Activated CD8-positive, alpha-beta memory T cell treated with anti-CD3 and anti-CD28 coated beads for 24 hours (primary cell): Measurements from ENCODE around the gene C3.
"Not testable (repeated sequence)": the region's sequence is repeated elsewhere in the genome, so short reads cannot be mapped to it uniquely, and the experiment has no call there.

Source experiments
- DNase-seq: peaks from one replicate; pipeline ENCODE4 v3.0.0-alpha.2; 2020

The C3 gene

DNA sequence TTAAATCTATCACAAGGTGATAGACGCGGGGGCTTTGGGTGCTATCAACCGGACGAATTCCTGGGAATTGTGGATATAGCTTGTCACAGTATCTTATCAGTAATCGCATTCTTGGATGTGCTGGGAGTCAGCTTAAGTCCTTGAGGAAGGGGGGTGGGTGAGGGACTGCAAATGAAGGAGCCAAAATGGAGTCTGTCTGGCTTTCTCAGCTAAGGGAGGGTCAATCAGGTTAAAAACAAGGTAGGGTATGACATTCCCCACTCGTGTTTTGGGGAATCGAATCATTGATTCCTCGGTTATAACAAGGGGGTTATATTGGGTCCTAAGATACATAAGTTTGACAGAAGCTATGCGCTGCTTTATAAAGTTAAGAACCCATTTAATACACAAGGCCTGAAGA is 64.1 kb downstream of the C3 start:
- DNase-seq, result not testable (repeated sequence)

DNA sequence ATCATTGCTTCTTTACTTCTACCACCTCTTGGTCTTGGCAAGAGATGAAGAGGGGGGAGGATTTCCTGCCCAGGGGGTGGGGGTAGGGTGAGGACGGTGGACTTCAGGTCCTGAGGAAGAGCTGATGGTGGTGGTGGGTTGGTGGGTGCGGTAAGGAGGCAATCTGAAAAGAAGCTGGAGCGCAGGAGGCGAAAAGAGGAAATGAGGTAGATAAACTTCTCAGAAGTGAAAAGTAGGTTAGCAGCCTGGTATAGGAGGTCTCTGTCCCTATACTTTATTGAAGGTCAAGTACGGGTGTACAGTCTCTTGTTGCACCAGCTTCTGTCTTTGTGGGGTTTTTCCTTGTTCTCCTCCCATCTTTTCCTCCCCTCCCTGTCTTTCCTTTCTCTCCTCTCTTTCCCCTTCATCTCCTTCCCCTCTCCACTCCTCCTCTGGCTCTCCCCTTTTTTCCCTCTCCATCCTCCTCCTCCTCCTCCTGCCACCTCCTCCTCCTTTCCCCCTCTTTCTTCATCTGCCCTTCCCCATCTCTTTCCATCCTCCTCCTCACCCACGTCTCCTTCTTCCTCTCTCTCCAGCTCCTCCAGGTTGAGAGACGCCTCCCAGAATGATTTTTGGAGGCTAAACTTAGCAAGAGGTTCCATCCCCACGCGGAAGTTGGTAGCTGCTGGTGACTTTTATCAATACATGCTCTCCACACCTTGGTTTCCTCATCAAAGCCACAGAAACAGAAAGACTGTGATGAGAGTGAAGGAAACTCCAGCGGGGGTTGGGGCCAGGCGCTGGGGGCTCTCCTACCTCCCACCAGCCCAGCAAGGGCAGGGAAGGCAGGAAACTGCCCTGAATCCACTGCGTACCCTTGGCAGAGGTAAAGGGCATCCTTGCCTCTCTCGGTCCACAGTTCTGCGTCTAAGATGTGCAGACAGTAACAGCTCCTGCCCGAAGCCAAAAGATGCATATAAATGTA is 65.8 kb downstream of the C3 start:
- peak; percentile 87 for DNase-seq

- no peak for DNase-seq
Observed at GRCh38 chr19:6652805-6653094, 67.7 kb downstream of the C3 start.

- no peak for DNase-seq
Observed at GRCh38 chr19:6651965-6652804, 68.3 kb downstream of the C3 start.

DNA sequence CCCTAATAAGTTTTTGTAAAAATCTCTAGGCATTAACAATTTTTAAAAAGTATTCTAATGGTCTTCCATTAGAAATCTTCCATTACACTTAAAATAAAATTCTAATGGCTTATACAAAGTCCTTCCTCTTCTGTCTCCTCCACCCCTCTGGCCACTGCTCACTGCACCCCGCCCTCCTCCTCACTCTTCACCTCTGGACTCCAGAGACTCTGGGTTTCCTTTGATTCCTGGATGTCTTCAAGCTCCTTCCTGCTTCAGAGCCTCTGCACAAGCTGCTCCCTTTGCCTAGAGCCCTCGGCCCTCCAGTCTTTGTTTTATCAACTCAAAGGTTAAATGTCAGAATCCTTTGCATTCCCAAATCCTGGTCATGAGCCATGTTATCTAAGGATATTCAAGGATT is 71.3 kb downstream of the C3 start:
- peak; percentile 41 for DNase-seq

DNA sequence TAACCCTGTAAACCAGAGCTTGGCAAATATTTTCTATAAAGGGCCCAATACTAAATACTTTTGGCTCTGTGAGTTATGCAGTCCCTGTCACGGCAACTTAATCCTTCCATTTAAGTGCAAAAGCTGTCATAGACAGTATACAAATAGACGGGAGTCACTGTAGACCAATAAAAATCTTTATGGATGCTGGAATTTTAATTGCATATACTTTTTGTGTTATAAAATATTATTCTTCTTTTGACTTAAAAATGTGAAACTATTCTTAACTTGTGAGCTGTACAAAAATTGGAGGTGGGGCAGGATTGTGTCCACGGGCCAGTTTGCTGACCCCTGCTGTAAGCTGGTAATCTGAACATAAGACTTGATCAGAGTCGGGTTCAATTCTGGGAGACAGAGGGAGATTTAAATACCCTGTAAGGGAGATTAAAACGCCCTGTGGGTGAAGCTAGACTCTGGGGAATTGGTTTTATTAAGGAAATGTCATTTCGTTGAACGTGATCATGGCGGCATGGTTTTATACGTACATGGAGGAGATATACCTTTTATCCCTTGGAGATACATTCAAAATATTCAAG is 72.2 kb downstream of the C3 start:
- no peak for DNase-seq

- no peak for DNase-seq
Observed at GRCh38 chr19:6644796-6645195, 75.7 kb downstream of the C3 start.

DNA sequence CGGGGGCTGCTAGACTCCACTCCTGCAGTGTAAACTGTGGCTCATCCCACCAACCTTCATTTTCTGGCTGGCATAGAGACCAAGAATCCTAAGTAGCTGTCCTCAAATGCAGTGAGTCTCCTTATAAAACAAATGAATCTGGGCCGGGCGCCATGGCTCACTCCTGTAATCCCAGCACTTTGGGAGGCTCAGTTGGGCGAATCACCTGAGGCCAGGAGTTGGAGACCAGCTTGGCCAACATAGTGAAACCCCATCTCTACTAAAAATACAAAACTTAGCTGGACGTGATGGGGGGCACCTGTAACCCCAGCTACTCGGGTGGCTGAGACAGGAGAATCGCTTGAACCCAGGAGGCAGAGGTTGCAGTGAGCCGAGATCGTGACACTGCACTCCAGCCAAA is 80.1 kb downstream of the C3 start:
- DNase-seq, result not testable (repeated sequence)

- no peak for DNase-seq
Observed at GRCh38 chr19:6639439-6639838, 81.0 kb downstream of the C3 start.

DNA sequence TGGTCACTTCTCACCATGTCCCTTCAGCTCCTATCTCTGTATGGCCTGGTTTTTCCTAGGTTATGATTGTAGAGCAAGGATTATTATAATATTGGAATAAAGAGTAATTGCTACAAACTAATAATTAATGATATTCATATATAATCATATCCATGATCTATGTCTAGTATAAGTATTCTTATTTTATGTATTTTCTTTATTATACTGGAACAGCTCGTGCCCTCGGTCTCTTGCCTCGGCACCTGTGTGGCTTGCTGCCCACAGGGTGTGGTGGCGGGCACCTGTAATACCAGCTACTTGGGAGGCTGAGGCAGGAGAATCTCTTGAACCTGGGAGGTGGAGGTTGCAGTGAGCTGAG is 87.0 kb downstream of the C3 start:
- not testable (repeated sequence) for DNase-seq

DNA sequence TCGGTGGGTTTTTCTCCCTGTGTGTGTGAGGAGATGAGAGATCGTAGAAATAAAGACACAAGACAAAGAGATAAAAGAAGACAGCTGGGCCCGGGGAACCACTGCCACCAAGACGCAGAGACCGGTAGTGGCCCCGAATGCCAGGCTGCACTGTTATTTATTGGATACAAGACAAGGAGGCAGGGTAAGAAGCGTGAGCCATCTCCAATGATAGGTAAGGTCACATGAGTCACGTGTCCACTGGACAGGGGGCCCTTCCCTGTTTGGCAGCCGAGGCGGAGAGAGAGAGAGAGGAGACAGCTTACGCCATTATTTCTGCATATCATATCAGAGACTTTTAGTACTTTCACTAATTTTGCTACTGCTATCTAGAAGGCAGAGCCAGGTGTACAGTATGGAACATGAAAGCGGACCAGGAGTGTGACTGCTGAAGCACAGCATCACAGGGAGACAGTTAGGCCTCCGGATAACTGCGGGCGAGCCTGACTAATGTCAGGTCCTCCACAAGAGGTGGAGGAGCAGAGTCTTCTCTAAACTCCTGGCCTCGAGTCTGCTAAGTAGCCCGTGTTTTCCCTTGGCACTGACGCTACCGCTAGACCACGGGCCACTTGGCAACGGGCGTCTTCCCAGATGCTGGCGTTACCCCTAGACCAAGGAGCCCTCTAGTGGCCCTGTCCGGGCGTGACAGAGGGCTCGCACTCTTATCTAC is 87.5 kb downstream of the C3 start:
- DNase-seq, result peak; percentile 81

- peak; percentile 86 for DNase-seq
Observed at GRCh38 chr19:6632002-6632621, 88.3 kb downstream of the C3 start.
